KBM-7 (cell line): ENCODE measurements around the gene WDR54.
"Not testable (repeated sequence)": the region's sequence is repeated elsewhere in the genome, so short reads cannot be mapped to it uniquely, and the experiment has no call there.

Experiments
- DNase-seq: peaks from one replicate; pipeline ENCODE4 v3.0.0-alpha.2; 2015
- in situ Hi-C: fragments of 300-500 bp; cut with MboI; formaldehyde crosslinking; loops from 2 replicates; pipeline ENCODE4 v1.14.3; 2020; ENCODE audit warnings: low sequenced_read_pairs, low pct_unique_long_range_greater_than_20kb, mixed read lengths

The WDR54 gene

DNA sequence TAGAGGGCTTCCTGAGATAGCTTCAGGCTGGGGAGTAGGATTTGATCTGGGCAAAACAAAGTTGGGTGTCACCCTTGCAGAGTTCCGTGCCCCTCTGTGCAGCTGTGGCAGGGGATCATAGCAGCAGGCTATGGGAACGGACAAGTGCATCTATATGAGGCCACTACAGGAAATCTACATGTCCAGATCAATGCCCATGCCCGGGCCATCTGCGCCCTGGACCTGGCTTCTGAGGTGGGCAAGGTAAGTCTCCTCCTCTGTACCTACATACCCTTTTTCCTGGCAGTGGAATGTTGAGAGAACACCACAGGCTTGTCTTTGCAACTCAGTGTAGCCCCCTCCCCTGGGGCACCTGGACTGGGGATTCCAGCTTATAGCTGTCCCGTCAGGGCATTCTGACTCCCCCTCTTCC is 3.5 kb downstream of the WDR54 start:
- DNase-seq: no peak
- in situ Hi-C loops: no loop called here

DNA sequence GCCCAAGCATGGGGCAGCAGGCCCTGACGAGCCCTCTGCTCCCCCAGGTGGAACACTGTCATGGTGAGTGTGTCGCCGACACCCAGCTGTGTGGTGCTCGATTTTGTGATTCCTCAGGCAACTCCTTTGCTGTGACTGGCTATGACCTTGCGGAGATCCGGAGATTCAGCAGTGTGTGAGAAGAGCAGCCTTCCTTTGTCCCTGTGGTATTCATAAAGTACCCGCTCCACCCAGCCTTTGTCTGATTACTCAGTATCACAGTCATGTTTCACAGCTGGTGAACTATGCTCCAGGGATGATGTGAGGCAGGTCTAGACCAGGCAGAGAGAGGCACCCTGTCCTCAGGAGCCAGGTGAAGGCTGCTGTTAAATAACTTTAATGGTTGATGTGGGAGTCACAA is 4.0 kb downstream of the WDR54 start:
- DNase-seq: no peak
- in situ Hi-C loops: no loop called here

DNA sequence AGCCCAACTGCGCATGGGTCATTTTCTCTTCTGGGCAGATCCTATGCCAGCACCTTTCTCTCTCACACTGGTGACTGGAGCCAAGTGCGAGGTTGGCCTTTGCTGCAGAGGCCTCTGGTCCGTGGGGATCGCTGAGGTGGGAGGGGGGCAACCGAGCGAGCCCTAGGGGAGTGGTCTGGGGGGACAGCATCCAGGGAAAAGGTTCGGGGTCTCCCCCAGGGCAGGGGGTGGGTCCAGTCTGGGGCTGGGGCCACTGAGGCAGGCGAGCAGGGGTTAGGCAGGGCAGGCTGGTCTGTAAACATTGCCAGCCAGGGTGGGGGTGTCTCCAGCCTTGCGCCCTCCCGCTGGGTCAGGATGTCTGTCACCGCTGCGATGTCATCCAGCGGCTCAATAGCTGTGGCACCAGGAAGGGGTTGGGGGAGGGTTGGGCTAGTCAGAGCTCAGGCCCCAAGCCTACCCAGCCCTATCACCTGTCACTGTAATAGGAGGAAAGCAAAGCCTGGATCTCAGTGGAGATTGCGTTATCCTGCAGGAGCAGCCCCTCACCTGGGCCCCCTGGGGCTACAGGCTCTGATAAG is 4.7 kb downstream of the WDR54 start:
- in situ Hi-C loops: no loop called here
- no peak for DNase-seq

DNA sequence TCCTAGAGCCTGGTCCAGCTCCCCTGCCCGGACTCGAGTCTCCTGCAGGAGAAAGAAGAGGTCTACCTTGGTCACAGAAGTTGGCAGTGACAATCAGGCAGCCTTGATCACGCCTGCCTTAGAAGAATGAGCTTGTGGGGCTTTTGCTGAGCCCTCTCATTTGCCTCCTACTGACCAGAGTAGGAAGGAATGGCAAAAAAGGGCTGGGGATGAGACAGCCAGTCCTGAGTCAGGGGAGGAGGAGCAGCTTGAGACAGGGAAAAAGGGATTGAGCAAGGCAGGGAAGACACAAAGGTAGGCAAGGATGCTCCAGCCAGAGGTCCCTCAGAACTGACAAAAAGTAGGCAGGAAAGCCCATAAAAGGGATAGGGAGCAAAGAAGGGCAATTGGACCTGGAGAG is 6.0 kb downstream of the WDR54 start:
- DNase-seq: no peak
- in situ Hi-C loops: no loop called here

DNA sequence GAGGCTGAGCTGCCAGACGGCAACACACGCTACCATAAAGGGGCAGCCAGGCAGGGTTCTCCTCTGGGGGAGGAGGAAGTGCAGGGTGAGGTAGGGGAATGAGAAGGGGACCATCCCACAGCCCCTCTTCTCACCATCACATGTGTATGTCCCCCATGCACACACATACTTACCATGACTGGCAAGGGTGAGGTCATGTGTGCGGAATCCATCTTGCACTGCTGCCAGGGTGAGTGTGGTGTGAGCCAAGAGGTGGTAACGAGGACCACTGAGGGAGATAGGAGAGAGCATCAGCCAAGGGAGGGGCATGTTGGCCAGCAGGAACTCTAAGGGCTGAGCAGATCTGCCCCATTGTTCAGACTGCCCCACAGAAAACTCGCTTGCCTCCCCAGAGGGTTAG is 7.1 kb downstream of the WDR54 start:
- in situ Hi-C loops: no loop called here
- no peak for DNase-seq

DNA sequence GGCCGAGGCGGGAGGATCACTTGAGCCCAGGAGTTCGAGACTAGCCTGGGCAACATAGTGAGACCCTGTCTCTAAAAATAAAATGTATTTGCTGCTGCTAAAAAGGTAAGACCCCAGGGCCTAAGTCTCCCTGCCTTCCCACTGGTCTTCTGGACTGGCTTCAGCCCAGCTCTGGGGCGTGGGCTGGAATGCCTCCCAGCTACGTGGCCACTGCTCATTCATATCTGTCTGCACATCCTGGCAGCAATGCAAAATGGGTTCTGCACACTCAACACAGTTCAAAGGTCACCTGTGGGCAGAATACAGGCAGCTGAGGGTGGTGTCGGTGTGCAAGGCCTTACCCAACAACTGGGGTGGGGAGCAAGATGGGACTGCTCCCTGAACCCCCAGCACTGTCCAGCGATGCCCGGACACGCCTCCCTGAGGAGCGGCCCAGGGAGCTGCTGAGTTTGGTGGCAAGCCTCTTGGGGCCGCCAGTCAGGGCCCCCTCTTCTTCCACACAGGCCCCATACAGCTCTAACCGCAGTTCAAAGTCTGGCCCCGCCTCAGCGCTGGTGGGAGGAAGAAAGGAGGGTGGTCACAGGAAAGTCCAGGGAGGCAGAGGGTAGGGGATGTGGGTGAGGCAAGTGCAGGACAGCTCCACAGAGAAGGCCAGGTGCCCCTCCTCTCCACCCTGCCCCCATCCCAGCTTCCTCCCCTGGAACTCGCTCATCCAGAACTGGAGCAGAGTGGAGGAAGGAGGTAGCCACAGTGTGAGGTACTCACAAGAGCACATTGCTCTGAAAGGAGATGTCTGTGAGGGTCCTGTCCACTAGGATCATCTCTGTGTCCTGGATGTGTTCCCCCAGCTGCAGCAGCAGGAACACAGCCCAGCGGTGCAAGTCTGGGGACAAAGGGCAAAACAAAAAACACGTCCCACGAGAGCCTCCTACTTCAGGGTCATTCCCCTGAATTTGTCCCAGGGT is 8.2 kb downstream of the WDR54 start:
- no peak for DNase-seq
- in situ Hi-C loops: no loop called here

DNA sequence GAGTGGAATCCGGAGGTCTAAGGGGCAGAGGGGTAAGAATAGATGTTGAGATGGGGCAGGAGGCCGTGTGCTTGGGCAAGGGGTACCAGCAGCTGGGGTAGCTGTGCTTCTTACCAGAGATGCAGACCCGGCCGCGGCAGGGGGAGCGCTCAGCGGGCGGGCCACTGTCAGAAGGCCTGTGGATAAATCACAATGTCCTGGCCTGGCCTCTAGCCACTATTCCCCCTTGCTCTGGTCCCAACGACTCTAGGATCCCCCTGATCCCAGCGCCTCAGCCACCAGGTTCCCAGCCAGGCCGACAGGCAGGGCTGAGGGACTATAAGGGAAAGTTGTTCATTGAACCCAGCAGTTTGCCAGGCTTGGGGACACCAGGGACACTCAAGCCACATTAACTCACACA is 9.0 kb downstream of the WDR54 start:
- in situ Hi-C loops: no loop called here
- no peak for DNase-seq

DNA sequence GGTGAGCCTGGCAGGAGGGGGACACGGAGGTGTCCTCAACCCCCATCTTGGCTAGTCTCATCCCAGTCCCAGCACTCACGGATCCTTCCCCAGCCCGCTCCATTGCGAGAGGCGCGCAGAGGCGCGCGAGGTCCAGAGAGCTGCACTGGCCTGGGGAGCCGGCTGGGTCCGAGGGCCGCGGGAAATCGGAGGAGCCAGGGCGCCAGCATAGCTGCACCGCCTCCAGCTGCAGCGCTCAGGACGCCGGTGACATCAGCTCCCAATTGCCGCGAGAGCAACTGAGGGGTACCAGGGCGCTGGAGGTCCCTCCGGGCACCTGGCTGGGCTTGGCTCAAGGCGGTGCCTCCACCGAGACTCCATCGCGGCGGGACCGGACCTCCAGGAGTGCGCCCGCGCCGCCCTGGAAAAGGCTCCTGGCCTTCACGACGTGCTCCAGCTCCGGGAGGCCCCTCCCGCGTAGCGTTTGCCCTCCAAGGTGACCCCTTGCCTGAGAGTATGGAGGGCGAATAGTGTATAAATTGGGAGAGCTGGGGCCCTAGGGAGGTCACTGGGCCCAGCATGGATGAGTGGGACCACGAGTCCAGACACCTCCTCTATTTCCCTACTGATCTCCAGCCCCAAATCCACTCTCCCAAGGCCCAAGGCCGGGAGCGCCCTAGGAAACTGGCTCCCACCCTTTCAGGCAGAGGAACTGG is 14.7 kb downstream of the WDR54 start:
- in situ Hi-C loops: no loop called here
- no peak for DNase-seq

DNA sequence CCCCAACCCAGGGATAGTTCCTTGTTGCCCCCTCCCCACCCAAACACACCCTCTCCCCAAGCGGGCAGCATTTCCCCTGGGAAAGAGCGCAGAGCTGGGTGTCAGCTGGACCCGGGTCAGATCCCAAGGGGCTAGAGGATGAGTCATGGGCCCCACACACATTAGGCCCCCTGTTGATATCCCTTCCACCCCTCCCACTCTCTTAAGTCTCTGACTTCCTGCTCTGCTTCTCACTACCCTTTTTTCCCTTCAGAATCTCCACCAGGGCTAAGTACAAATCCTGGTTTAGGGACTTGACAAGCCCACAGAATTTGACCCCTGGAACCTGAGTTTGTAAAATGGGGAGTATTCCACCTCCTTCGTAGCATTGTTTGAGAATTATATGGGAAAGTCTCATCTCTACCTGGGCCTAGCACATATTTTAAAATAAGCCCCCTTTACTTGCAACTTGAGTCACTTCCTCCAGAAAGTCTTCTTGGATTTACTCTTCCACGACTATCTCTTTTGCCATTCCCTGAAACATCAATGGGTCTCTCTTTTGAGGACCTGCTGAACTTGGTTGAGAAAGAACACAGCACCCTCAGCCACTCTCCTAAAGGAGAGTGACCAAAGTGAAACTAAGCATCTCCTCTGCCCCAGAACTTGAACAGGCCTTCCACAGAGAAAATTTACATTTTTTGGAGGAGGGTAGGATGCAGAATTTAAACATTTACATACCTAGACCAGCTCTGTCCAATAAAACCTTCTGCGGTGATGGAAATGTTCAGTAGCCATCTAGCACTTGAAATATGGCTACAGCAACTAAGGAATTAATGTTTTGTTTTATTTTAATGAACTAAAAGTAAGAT is 15.5 kb downstream of the WDR54 start:
- in situ Hi-C loops: no loop called here
- DNase-seq: no peak

DNA sequence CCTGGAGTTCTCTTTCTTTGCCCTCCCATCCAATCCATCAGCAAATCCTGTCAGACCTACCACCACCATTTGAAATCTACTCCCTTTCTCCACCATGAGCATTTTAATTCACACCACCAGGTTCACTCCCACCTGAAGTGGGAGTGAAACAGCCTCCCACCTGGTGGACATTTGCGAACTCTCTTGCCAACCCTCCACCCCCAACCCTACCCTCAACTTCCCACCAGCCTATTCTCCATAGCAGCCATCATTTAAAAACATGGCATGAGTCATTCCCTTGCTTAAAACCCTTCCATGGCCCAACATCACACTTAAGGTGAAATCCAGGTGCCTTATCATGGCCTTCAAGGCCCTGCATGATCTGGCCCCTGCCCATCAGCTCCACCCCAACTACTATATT is 16.7 kb downstream of the WDR54 start:
- no peak for DNase-seq
- in situ Hi-C loops: no loop called here

DNA sequence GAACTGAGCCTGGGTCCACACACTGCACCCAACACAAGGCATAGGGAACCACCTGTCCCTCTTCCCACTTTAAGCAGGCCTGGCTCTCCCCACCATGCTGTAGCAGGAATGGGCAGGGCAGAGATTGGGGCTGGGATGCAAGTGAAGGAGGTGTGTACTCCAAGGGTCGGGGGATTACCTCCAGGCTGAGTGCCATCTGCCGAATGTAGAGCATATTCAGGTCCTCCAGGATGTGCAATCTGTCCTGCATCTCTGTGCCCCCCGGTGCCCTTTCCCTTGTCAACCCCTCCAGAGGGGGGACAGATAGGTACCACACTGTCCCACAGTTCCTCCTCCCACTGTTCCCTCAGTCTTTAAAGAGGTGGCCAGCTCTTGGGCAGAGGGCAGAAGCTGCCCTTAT is 17.8 kb downstream of the WDR54 start:
- in situ Hi-C loops: no loop called here
- no peak for DNase-seq

DNA sequence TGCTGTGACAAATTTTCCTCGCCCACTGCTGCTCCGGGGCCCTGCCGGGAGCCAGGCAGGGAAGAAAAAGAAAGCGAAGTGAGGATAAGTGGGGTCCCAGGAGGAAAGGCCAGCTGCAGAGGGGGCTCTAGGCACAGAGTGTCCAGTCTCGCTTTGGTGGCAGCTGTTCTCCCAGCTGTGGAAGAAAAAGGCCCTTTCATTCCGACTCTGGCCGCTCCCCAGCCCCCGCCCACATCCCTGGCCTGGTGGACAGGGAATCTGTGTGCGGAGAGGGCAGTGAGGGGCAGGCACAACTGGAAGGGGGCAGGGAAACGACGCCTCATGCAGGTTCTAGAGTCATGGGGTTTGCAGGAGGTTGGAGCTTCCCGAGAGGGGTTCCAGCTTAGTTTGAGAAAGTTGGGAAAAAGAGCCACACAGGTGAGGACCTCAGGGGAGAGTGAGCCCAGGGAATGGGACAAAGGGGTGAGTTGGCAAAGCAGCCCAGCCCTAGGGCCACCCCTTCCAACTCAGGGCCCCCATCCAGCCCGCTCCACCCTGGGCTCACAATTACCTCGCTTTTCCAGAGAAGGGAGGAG is 18.4 kb downstream of the WDR54 start:
- DNase-seq: no peak
- in situ Hi-C loops: no loop called here

DNA sequence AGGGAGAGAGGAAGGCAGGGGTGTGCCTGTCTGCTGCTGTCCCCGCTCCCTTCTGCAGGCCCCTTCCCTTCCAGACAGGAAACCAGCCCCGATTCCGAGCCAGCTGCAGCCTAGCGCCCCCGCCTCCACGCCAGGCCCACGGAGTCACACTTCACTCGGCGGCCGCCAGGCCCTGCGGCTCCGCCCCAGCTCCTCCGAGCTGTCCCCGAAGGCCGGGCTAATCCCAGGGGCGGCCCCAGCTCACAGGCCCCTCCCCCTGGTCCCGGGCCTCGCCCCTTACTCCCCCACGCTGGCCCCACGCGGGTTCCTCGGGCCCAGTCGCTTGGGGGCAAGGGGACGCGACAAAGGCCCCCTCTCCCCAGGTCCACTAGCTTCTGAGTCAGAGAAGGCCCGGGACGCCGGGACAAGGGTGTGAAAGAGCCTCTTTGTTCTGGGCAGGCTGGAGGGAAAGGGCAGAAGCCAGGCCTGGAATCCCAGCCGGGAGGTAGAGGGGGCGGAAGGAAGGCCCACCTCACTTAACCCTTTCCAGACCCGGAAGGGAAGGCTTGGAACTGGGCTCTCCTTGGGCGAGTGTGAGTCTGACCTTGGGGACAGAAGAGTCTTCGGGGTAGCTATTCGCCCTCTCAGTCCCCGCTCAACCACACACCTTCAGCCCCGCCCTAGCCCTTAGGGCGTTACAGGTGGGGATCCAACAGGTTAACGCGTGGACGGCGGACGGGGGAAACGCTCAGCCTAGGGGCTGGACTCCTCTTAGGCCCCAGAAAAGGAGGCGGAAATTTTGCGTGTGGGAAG is 19.0 kb downstream of the WDR54 start:
- DNase-seq: peak; percentile 93
- in situ Hi-C loops: no loop called here

DNA sequence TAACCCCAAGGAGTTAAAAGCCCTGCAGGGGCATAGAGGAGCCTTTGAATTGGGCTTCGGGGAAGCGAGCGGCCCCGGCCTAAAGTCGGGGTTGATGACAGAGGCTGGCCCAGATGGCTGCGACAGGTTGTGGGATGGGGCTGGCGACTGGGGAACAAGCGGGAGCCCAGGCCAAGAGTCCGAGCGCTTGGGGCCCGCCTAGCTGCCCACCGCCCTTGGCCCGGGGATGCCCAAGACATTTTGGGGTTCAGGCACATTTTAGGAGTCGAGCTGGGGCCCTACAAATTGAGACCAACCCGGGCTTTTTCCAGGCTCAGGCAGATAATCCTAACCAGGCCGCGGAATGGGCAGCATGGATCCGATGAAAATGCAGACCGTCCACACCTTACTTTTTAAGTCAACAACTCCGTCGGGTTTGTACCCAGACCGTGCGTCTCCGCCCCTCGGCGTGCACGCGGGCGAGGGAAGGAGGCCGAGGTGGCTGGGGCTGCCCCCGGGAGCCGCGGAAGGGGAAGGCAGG is 19.7 kb downstream of the WDR54 start:
- DNase-seq: no peak
- in situ Hi-C loops: no loop called here

DNA sequence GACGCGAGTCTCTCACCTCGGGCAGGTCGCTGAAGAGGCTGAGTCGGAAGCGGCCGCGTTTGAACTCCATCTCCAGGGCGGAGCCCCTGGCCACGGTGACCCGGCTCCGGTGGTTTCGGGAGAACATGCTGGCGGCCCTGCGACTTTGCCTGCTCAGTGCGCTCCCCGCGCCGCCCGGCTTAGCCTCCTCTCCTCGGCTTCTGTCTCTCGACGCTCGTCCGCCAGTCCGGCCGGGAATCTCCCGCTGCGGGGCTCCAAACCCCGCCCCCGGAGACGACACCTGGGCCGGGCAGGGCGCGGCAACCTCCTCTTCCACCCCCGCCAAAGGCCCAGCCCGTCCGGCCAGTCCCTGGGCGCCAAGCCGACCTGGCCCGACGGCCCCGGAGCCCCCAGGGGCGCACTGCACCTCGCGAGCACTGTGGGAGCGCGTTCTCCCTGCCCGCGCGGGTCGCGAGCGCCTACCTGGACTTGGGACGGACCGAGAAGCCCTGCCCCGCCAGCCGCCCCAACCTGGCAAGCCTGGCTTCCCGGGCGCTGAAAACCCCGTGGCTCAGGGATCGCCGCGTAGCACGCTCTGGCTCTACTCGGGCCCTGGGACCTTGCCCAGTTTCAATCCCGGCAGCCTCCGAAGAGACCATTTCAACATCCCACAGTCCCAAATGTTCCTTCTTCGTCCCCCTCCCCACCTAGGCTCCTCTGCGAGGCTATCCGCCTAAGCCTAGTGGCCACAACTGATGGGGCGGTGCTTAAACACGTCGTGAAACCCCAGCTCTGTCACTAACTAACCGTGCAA is 20.4 kb downstream of the WDR54 start, which contains the start of gene RTKN:
TSS of gene RTKN (minus strand) at position 248 of the 793 bp plus-strand sequence. CDS start at position 127, 121 bp downstream.
- DNase-seq: no peak

DNA sequence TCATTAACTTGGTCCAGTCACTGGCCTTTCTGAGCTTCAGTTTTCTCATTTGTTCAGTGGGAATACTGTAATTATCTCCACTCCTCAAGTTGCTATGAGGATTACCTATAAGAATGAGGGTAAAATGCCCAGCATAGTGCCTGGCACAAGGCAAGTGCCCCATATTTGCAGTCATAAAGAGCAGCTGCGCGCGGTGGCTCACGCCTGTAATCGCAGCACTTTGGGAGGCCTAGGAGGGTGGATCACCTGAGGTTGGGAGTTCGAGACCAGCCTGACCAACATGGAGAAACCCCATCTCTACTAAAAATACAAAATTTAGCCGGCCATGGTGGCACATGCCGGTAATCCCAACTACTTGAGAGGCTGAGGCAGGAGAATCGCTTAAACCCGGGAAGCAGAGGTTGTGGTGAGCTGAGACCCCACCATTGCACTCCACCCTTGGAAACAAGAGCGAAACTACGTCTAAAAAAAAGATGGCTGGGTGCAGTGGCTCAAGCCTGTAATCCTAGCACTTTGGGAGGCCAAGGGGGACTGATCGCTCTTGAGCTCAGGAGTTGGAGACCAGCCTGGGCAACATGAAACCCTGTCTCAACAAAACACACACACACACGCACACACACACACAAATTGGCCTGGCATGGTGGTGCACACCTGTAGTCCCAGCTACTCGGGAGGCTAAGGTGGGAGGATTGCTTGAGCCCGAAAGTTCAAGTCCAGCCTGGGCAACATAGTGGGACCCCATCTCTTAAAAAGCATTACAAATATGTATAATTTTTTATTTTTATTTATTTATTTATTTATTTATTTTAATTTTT is 21.2 kb downstream of the WDR54 start:
- in situ Hi-C loops, DNase-seq: not testable (repeated sequence)

More for the DNA sequence above, 20.4 kb downstream of the WDR54 start, which contains the start of gene RTKN:
- in situ Hi-C loops: no loop called here
